H1 (cell line): ENCODE measurements around the gene SCARF1. TPM values are rescaled to one million over a fixed set of nuclear protein-coding genes. Genes with fewer than 3 reads are reported as not detected.

ENCODE experiments used
- CTCF ChIA-PET: fragments of 300-600 bp; sonication (Branson Sonifier 250); formaldehyde crosslinking; loops from one replicate; lab custom pipeline; 2021; ENCODE audit not compliant: partially characterized antibody; lab: Charles Lee
- POLR2A ChIA-PET: fragments of 300-600 bp; sonication (Branson Sonifier 250); formaldehyde crosslinking; loops from one replicate; lab custom pipeline; 2021; ENCODE audit warnings: inconsistent platforms; ENCODE audit not compliant: partially characterized antibody; lab: Charles Lee
- DNase-seq, 2 experiments: peaks; one replicate each; pipeline versions ENCODE4 v3.0.0 to v3.0.0-alpha.2; 2010 to 2022; ENCODE audit warnings: low spot score in 2 of 2, low read depth in 1 of 2, mixed read lengths in 1 of 2
- FAIRE-seq: peaks from 2 replicates; lab custom pipeline; 2011; peaks lifted over from hg19 to GRCh38; lab: Jason Lieb, UNC
- H2AFZ ChIP-seq: 2 replicates; pipeline ENCODE4 v1.8.1; 2012; ENCODE audit warnings: low read length, inconsistent platforms
- H2AK5ac ChIP-seq: 2 replicates; pipeline ENCODE4 v1.6.1; 2013; ENCODE audit warnings: low read depth, low read length
- H2BK120ac ChIP-seq: replicated peaks from 2 replicates; pipeline ENCODE3; 2013; ENCODE audit warnings: low read depth, low read length, inconsistent platforms
- H2BK12ac ChIP-seq: 2 replicates; pipeline ENCODE4 v1.6.1; 2013; ENCODE audit warnings: low read depth, low read length
- H2BK15ac ChIP-seq: 2 replicates; pipeline ENCODE4 v1.6.1; 2013; ENCODE audit warnings: low read length
- H2BK20ac ChIP-seq: 2 replicates; pipeline ENCODE4 v1.6.1; 2013; ENCODE audit warnings: low read length
- H2BK5ac ChIP-seq: 2 replicates; pipeline ENCODE4 v1.6.1; 2013; ENCODE audit warnings: low read depth, low read length
- H3K14ac ChIP-seq: 2 replicates; pipeline ENCODE4 v1.6.1; 2013; ENCODE audit warnings: inconsistent platforms; ENCODE audit not compliant: insufficient read length
- H3K18ac ChIP-seq: 2 replicates; pipeline ENCODE4 v1.6.1; 2013; ENCODE audit warnings: low read length; ENCODE audit errors: extremely low read depth
- H3K23ac ChIP-seq: 2 replicates; pipeline ENCODE4 v1.6.1; 2013; ENCODE audit warnings: inconsistent platforms; ENCODE audit not compliant: insufficient read length
- H3K23me2 ChIP-seq: 2 replicates; pipeline ENCODE4 v1.6.1; 2013; ENCODE audit warnings: low read depth, low read length
- H3K27ac ChIP-seq: 2 replicates; pipeline ENCODE4 v1.6.1; 2011; ENCODE audit warnings: low read depth, low read length, inconsistent platforms
- H3K27me3 ChIP-seq, 4 experiments: replicated peaks in 1 of 4; 1 replicate in 1 of 4; 2 replicates in 3 of 4; pipeline versions ENCODE4 v1.6.1 to v1.8.1; 2011 to 2013; ENCODE audit warnings: low read length in 3 of 4, mild to moderate bottlenecking in 3 of 4, inconsistent platforms in 2 of 4, mixed read lengths in 2 of 4, moderate library complexity in 1 of 4; ENCODE audit not compliant: control insufficient read depth in 3 of 4, insufficient read depth in 3 of 4; ENCODE audit errors: extremely low read depth in 1 of 4
- H3K36me3 ChIP-seq, 4 experiments: 2 replicates each; pipeline versions ENCODE4 v1.6.1 to v1.8.1; 2011 to 2013; ENCODE audit warnings: mild to moderate bottlenecking in 4 of 4, low read length in 3 of 4, moderate library complexity in 2 of 4, control low read depth in 1 of 4, inconsistent platforms in 1 of 4; ENCODE audit not compliant: insufficient read depth in 4 of 4, control insufficient read depth in 2 of 4
- H3K4ac ChIP-seq: replicated peaks from 2 replicates; pipeline ENCODE3; 2013; ENCODE audit warnings: low read length, low read depth, mixed read lengths, inconsistent platforms; ENCODE audit not compliant: insufficient read length
- H3K4me1 ChIP-seq, 4 experiments: replicated peaks in 1 of 4; 1 replicate in 1 of 4; 2 replicates in 3 of 4; pipeline versions ENCODE4 v1.6.1 to v1.8.1; 2011 to 2013; ENCODE audit warnings: low read length in 3 of 4, inconsistent platforms in 2 of 4, mixed read lengths in 1 of 4; ENCODE audit not compliant: insufficient read depth in 4 of 4, control insufficient read depth in 3 of 4
- H3K4me2 ChIP-seq, 2 experiments: 2 replicates each; pipeline versions ENCODE4 v1.6.1 to v1.8.1; 2011 to 2013; ENCODE audit warnings: low read depth in 2 of 2, low read length in 2 of 2, control low read depth in 1 of 2, inconsistent platforms in 1 of 2, mild to moderate bottlenecking in 1 of 2; ENCODE audit not compliant: insufficient read depth in 1 of 2
- H3K4me3 ChIP-seq, 4 experiments: fragments of 200-600, 300-600 bp in 1 of 4; sonication (generic), shearing (Covaris generic), sonication (Bioruptor Twin) in 1 of 4; 2 replicates each; pipeline versions ENCODE4 v1.5.1 to v1.8.1; 2011 to 2016; ENCODE audit warnings: low read length in 4 of 4, low read depth in 3 of 4, control low read depth in 2 of 4, inconsistent platforms in 2 of 4, mild to moderate bottlenecking in 2 of 4, mixed read lengths in 1 of 4, moderate library complexity in 1 of 4; ENCODE audit not compliant: insufficient read depth in 2 of 4; ENCODE audit errors: extremely low read depth in 1 of 4
- H3K56ac ChIP-seq: replicated peaks from 2 replicates; pipeline ENCODE3; 2013; ENCODE audit warnings: low read depth, mild to moderate bottlenecking, mixed read lengths, low read length, inconsistent platforms; ENCODE audit not compliant: insufficient read length
- H3K79me1 ChIP-seq: 2 replicates; pipeline ENCODE4 v1.6.1; 2013; ENCODE audit warnings: low read depth, low read length, control low read depth
- H3K79me2 ChIP-seq, 2 experiments: 2 replicates each; pipeline versions ENCODE4 v1.6.1 to v1.8.1; 2012 to 2013; ENCODE audit warnings: low read length in 2 of 2, mild to moderate bottlenecking in 2 of 2, inconsistent platforms in 1 of 2; ENCODE audit not compliant: insufficient read depth in 2 of 2, control insufficient read depth in 1 of 2
- H3K9ac ChIP-seq, 4 experiments: replicated peaks in 1 of 4; 1 replicate in 1 of 4; 2 replicates in 3 of 4; pipeline versions ENCODE4 v1.6.1 to v1.8.1; 2011 to 2013; ENCODE audit warnings: low read depth in 3 of 4, low read length in 3 of 4, control low read depth in 2 of 4, mild to moderate bottlenecking in 2 of 4, moderate library complexity in 2 of 4, inconsistent platforms in 1 of 4; ENCODE audit errors: extremely low read depth in 1 of 4
- H3K9me3 ChIP-seq, 2 experiments: 2 replicates each; pipeline versions ENCODE4 v1.6.1 to v1.8.1; 2012 to 2013; ENCODE audit warnings: mild to moderate bottlenecking in 2 of 2, moderate library complexity in 2 of 2, control low read depth in 1 of 2, inconsistent platforms in 1 of 2, low read depth in 1 of 2, low read length in 1 of 2, mixed read lengths in 1 of 2; ENCODE audit not compliant: insufficient read depth in 2 of 2
- H4K20me1 ChIP-seq, 2 experiments: replicated peaks in 1 of 2; 2 replicates each; pipeline versions ENCODE3 to v1.8.1; 2011 to 2013; ENCODE audit warnings: inconsistent platforms in 2 of 2, low read length in 2 of 2, mild to moderate bottlenecking in 1 of 2; ENCODE audit not compliant: insufficient read depth in 2 of 2, control insufficient read depth in 1 of 2
- H4K5ac ChIP-seq: 2 replicates; pipeline ENCODE4 v1.6.1; 2013; ENCODE audit warnings: low read length, low read depth, mixed read lengths, inconsistent platforms; ENCODE audit not compliant: insufficient read length
- H4K8ac ChIP-seq: 2 replicates; pipeline ENCODE4 v1.8.0; 2013; ENCODE audit warnings: mild to moderate bottlenecking, moderate library complexity, low read length, inconsistent platforms; ENCODE audit not compliant: insufficient read depth; ENCODE audit errors: extremely low read depth
- H4K91ac ChIP-seq: replicated peaks from 2 replicates; pipeline ENCODE3; 2013; ENCODE audit warnings: low read length, mixed read lengths, inconsistent platforms; ENCODE audit not compliant: insufficient read length
- CBX8 ChIP-seq: fragments of 300-800, 300-1000 bp; sonication (generic); IDR thresholded peaks from 2 replicates; pipeline ENCODE4 v1.7.1; 2016; ENCODE audit warnings: low read depth, low read length, borderline replicate concordance
- CTCF ChIP-seq, 3 experiments: IDR thresholded peaks; 1 replicate in 2 of 3; 2 replicates in 1 of 3; pipeline versions ENCODE4 v1.5.1 to v1.6.1; 2011; ENCODE audit warnings: low read length in 3 of 3, mild to moderate bottlenecking in 3 of 3, inconsistent platforms in 2 of 3, low read depth in 1 of 3, moderate library complexity in 1 of 3; ENCODE audit not compliant: insufficient read depth in 1 of 3; ENCODE audit errors: control extremely low read depth in 1 of 3
- E2F6 ChIP-seq: IDR thresholded peaks from 2 replicates; pipeline ENCODE4 v1.6.1; 2012; ENCODE audit warnings: inconsistent platforms
- NANOG ChIP-seq: IDR thresholded peaks from 2 replicates; pipeline ENCODE4 v1.6.1; 2011; ENCODE audit warnings: low read length, low read depth, mild to moderate bottlenecking, inconsistent platforms; ENCODE audit not compliant: insufficient read depth, poor library complexity, severe bottlenecking
- RBBP5 ChIP-seq: IDR thresholded peaks from 2 replicates; pipeline ENCODE4 v1.7.1; 2012; ENCODE audit warnings: low read depth, mild to moderate bottlenecking, inconsistent platforms, low read length, moderate library complexity, borderline replicate concordance
- RNF2 ChIP-seq: fragments of 200-900, 300-1000 bp; sonication (generic); IDR thresholded peaks from 2 replicates; pipeline ENCODE4 v1.7.1; 2016; ENCODE audit warnings: borderline replicate concordance, low read depth, mild to moderate bottlenecking, antibody characterized with exemption, low read length; ENCODE audit not compliant: poor library complexity, severe bottlenecking; ENCODE audit errors: missing control alignments
- RXRA ChIP-seq: IDR thresholded peaks from 2 replicates; pipeline ENCODE4 v1.6.1; 2011; ENCODE audit warnings: low read depth, mild to moderate bottlenecking, low read length, moderate library complexity; ENCODE audit not compliant: insufficient read depth
- SAP30 ChIP-seq: fragments of 300-600 bp; sonication (generic); IDR thresholded peaks from 2 replicates; pipeline ENCODE4 v1.7.1; 2012; ENCODE audit warnings: low read length, moderate library complexity, mild to moderate bottlenecking, inconsistent platforms; ENCODE audit not compliant: insufficient read depth, insufficient replicate concordance
- WGBS, 2 experiments: shearing (Covaris generic) in 1 of 2; methylation state at CpG; one replicate each; pipeline versions ENCODE4 v1.1.6 to v1.1.7; 2013 to 2015; ENCODE audit warnings: low lambda C conversion rate in 2 of 2, mixed read lengths in 2 of 2, inconsistent platforms in 1 of 2, low coverage in 1 of 2, missing lambda C conversion rate in 1 of 2; ENCODE audit not compliant: insufficient replicate concordance in 2 of 2, insufficient coverage in 1 of 2, insufficient read length in 1 of 2; ENCODE audit errors: extremely low coverage in 1 of 2, missing lambda C conversion rate in 1 of 2; 5-methylcytosine and 5-hydroxymethylcytosine counted together
- polyA plus RNA-seq, 7 experiments: library from polyadenylated mRNA; depleted of rRNA in 3 of 7; stranded (reverse) in 5 of 7; unstranded in 2 of 7; fragments of >200 nt in 5 of 7; fragments of 200-250 nt in 2 of 7; gene quantifications; 1 replicate in 5 of 7; 2 replicates in 1 of 7; 4 replicates in 1 of 7; pipeline versions ENCODE4 v1.2.1 to v1.2.3, GENCODE V29; 2011 to 2013; ENCODE audit warnings: missing spikeins in 2 of 7, mixed read lengths in 2 of 7
- total RNA-seq: library from RNA; stranded (reverse); fragmentation: NEBNext Ultra II Directional; extraction: Animal tissue kit (Norgen Biotek cat#: 25700); gene quantifications from 2 replicates; pipeline ENCODE4 v1.2.1, GENCODE V29; 2021

The SCARF1 gene
- total and polyA plus RNA-seq, 2 of the 8 experiments (the other 6 are each of a cell fraction or from before 2014, with no cell fraction given), result 1.1 to 1.6 TPM

- Histone ChIP-seq H4K8ac (no peak overlapping the region), H3K4me2 (no peak overlapping the region), H3K14ac (no peak overlapping the region), H3K4ac (no peak overlapping the region), H3K9ac (no peak overlapping the region), H3K36me3 (no peaks in the 10 kb centered on the region), H3K4me3 (no peak overlapping the region), H2BK5ac (no peak overlapping the region), H3K79me2 (no peaks in the 10 kb centered on the region), H3K23ac (no peak overlapping the region), H4K91ac (no peak overlapping the region), H2BK20ac (no peak overlapping the region), H3K56ac (no peak overlapping the region), H3K9me3 (no peaks in the 10 kb centered on the region), H3K27me3 (no peaks in the 10 kb centered on the region), H2AK5ac (no peak overlapping the region), H3K79me1 (no peaks in the 10 kb centered on the region; the same call in 1 of the 2 replicates), H2BK15ac (no peak overlapping the region), H3K4me1 (peaks cover 0 to 4% (median 0%) of the 10 kb centered on the region in 4 experiments; a peak in 2 of 7 replicates), H4K20me1 (no peaks in the 10 kb centered on the region), H2BK120ac (no peak overlapping the region), H2AFZ (no peak overlapping the region), H2BK12ac (no peak overlapping the region; the same call in 1 of the 2 replicates), H3K23me2 (no peaks in the 10 kb centered on the region), H4K5ac (no peak overlapping the region), H3K27ac (no peak overlapping the region), H3K18ac (no peak overlapping the region)
- POLR2A ChIA-PET, result interaction anchor here (0.9 to 2.9 kb wide), 3 partner anchors 11 to 218 kb away, joined by 3 to 10 read pairs (median 3); partner anchors contain the start of genes SLC43A2 and YWHAE
- FAIRE-seq (no peak), DNase-seq (no peak)
- whole genome bisulfite sequencing, 2 experiments, result 89% methylated on average over 20 of the region's 20 CpGs; no CpG with 5 or more reads in 1 of the 2 experiments
- CTCF ChIA-PET, result interaction anchor here (0.7 to 5.1 kb wide), 5 partner anchors 10 to 44 kb away, joined by 3 to 42 read pairs (median 3); no protein-coding TSS in a partner anchor
- no peak for TF ChIP-seq SAP30
- TF ChIP-seq E2F6, result no peak
- TF ChIP-seq NANOG, result no peak
- no peak for TF ChIP-seq RNF2
- TF ChIP-seq CTCF (IDR thresholded peaks at IDR 0.05; ENCODE audit: control extremely low read depth in 1 of 3, insufficient read depth in 1 of 3, low read depth in 1 of 3, low read length in 3 of 3), result no peak
- no peak for TF ChIP-seq RXRA
- no peak for TF ChIP-seq RBBP5
- TF ChIP-seq CBX8, result no peak
Observed at GRCh38 chr17:1617620-1618174, 27.8 kb downstream of the SCARF1 start.
